NK-92 (cell line): ENCODE results near the gene DCAKD.

Experiments used
- DNase-seq: peaks from one replicate; lab custom pipeline; 2025; ENCODE audit not compliant: unreplicated experiment; lab: John Stamatoyannopoulos, UW

DCAKD gene

GRCh38 chr17:45031231-45032173 is 19.9 kb downstream of the DCAKD start:
- DNase-seq: no peak

- DNase-seq: no peak
Measured at GRCh38 chr17:45030733-45031132, 20.7 kb downstream of the DCAKD start.

GRCh38 chr17:45029758-45030423 is 21.5 kb downstream of the DCAKD start:
- no peak for DNase-seq

GRCh38 chr17:45029096-45029495 is 22.3 kb downstream of the DCAKD start:
- no peak for DNase-seq

GRCh38 chr17:45022655-45023339 is 28.6 kb downstream of the DCAKD start:
- DNase-seq: no peak

- no peak for DNase-seq
Measured at GRCh38 chr17:45022288-45022648, 29.2 kb downstream of the DCAKD start.

- DNase-seq: no peak
Measured at GRCh38 chr17:45021607-45022287, 29.7 kb downstream of the DCAKD start.

- DNase-seq: no peak
Measured at GRCh38 chr17:45020354-45021138, 30.9 kb downstream of the DCAKD start.

GRCh38 chr17:45018848-45019711 is 32.4 kb downstream of the DCAKD start:
- DNase-seq: no peak

GRCh38 chr17:45018514-45018847 is 33.0 kb downstream of the DCAKD start:
- no peak for DNase-seq

GRCh38 chr17:45016823-45017222 is 34.6 kb downstream of the DCAKD start:
- no peak for DNase-seq

- no peak for DNase-seq
Measured at GRCh38 chr17:45016237-45016636, 35.2 kb downstream of the DCAKD start.

GRCh38 chr17:45013021-45013997 is 38.1 kb downstream of the DCAKD start:
- no peak for DNase-seq

GRCh38 chr17:45011767-45012166 is 39.7 kb downstream of the DCAKD start:
- no peak for DNase-seq

GRCh38 chr17:45009676-45010467 is 41.6 kb downstream of the DCAKD start:
- DNase-seq: no peak

GRCh38 chr17:45008216-45008615 is 43.2 kb downstream of the DCAKD start:
- DNase-seq: no peak

GRCh38 chr17:45006927-45007461 is 44.4 kb downstream of the DCAKD start:
- DNase-seq: no peak
